HG03342 (cell line): ENCODE data around the gene CES1.
"Not testable (repeated sequence)": the region's sequence is repeated elsewhere in the genome, so short reads cannot be mapped to it uniquely, and the experiment has no call there.

Experiments
- ATAC-seq: cut with Tn5 transposase; IDR thresholded peaks from one replicate; pipeline ENCODE4 v1.9.1; 2021; ENCODE audit warnings: mild to moderate bottlenecking, moderate library complexity; ENCODE audit not compliant: unreplicated experiment

Gene CES1

GRCh38 chr16:55832773-55833691 is at the start of gene CES1:
Gene CES1, minus strand, starts transcription at chr16:55833096. Its CDS starts 41 bp downstream, at chr16:55833055.
- no peak for ATAC-seq

- no peak for ATAC-seq
Measured at GRCh38 chr16:55876854-55877253, 44.0 kb upstream of the CES1 start.

- ATAC-seq = no peak
Measured at GRCh38 chr16:55875273-55875672, 42.4 kb upstream of the CES1 start, which contains the start of gene CES5A. Gene CES5A, minus strand, starts transcription at chr16:55875373. Its CDS starts 152 bp downstream, at chr16:55875221.

- ATAC-seq = no peak
Measured at GRCh38 chr16:55873122-55873521, 40.2 kb upstream of the CES1 start.

DNA sequence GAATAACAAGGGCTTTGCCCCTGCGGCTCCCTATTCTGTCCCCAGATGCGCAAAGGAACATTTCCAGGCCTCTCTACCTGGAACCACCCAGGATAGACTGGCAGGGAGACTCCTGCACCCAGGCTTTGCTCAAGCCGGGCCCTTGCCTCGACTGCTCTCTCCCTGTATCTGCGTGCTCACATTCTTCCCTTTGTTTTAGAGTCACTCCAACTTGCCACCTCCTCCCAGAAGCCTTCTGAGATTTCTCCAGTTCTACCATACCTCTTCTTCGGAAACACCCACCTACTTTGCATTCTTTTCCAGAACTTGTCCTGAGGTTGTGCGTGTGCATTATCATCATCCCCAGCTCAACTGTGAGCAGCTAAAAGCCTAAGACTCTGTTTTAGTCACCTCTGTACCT is 39.2 kb upstream of the CES1 start:
- no peak for ATAC-seq

DNA sequence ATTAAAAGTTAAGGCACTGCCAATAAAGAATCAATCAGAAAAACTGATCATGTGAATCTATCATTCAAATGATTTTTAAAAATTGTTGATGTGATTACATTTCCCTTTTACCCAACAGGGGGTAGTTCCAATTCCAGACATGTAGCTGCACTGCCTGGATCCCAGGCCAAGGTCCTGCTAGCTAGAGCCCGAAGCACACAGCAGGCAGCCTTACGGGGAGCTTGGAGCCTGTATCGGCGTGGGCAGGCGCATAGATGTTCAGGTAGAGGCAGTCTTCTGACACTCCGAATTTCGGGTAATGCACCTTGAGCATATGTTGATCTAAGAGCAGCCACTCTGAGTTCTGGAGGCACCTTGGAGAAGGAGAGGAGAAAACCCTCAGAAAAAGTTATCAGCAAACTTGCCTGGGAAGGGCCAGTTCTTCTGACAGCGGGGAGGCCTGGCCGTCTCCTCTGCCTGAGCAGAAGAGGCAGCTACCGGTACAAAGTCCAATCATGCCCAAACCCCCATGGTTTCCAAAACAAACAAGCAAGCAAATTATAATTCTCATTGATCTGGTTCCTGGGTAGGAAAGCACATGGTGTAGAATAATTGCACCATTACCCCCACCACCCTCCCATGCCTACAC is 38.6 kb upstream of the CES1 start:
- no peak for ATAC-seq

DNA sequence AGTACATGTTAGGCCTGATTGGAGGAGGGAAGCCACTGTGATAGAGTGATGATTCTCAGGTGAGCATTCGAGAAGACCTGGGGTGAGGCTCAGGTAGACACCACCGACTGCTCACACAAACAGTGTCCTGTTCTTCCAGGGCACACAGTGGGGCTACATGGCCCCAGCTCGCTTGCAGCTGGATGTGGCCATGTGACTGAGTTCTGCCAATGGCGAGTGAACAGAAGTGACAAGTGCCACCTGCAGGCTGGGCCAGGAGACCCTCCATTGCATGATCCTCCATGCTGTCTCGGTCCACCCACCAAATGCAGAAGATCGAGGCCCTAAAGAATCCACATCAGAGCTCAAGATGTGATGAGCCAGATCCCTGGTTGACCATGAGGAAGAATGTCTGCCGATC is 36.1 kb upstream of the CES1 start:
- no peak for ATAC-seq

DNA sequence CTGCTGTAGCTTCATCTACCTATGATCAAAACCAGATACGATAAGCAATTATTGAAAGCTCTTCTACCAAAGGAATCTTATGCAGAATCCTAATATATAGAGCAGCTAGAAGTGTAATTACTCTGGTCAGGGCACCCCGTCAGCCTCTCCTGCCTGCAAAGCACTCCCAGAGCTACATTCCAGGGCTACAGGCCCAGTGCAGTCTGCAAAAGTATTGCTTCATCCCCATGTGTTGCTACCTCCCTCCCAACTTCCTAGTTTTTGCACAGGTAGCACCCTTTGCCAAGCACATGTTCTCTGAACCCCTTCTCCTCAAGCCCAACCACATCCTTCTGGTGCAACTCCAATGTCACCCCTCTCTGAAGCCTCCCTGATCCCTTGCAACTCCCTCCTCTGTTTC is 35.2 kb upstream of the CES1 start:
- ATAC-seq = no peak

DNA sequence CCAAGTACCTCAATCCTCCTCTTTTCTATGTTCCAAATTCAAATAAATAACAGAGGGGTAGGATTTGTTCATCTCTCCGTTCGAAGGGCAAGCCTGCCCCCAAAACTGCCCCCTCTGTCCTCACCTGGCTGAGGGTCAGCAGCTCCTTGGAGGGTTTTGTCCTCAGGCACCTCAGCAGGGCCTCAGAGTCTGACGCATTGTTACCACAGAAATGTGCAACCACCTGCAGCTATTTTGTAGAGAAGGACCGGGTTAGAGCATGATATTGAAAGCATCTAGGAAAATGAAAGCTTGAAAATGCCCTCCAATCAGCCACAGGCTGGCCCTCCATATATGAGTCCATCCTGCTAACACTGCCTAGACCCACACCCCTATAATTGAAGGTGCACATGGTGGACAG is 28.4 kb upstream of the CES1 start:
- no peak for ATAC-seq

GRCh38 chr16:55857650-55858049 is 24.8 kb upstream of the CES1 start:
- not testable (repeated sequence) for ATAC-seq

DNA sequence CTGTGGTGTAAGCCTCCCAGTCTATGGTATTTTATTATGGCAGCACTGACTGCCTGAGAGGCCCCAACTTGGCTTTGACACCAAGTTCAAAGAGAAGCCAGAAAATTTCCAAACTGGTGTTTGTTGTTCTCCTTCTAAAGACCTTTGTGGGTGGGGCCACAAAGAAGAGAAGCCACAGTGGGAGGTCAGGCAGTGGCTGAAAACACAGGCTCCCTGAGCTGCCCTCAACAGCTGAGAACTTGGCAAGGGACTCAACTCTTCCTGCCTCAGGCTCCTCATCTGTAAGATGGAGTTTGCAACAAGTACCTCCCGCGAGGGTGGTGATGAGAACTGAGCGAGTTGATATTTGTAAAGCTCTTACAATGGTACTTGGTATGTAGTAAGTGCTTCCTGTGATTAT is 24.1 kb upstream of the CES1 start:
- ATAC-seq = no peak

GRCh38 chr16:55853114-55853513 is 20.2 kb upstream of the CES1 start:
- no peak for ATAC-seq

GRCh38 chr16:55849536-55849935 is 16.6 kb upstream of the CES1 start:
- no peak for ATAC-seq

DNA sequence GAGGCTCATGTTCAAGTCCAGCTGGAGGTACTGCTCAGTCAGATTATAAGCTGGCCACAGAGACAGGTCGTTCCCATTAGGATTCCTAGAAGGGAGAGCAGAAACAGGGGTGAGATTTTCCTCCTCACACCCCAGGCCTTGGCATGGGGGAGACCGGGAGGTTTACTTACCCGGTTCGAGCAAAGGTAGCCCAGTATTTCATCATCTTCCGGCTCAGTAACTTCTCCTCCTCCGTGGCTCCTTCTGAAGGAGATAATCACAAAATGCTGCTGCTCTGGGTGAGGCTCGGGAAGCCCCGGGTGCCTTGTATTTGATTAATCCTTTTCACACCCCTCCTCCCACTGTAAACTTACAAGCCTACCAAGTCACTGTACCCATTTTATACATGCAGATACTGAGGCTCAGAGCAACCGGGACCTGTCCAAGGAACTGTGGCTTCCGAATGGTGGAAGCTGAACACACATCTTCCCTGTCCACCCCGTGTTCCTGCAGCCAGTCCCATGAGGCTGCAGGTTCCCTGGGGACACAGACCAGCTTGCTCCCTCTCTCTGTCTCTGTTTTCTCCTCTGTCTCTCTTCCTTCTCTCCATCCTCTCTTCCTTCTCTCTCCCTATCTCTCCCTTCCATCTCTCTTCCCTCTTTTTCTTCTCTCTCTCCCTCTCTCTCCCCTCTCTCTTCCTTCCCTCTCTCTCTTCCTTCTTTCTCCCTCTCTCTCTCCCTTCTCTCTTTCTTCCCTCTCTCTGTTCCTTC is 13.9 kb upstream of the CES1 start:
- no peak for ATAC-seq

GRCh38 chr16:55843105-55843395 is 10.2 kb upstream of the CES1 start:
- no peak for ATAC-seq

DNA sequence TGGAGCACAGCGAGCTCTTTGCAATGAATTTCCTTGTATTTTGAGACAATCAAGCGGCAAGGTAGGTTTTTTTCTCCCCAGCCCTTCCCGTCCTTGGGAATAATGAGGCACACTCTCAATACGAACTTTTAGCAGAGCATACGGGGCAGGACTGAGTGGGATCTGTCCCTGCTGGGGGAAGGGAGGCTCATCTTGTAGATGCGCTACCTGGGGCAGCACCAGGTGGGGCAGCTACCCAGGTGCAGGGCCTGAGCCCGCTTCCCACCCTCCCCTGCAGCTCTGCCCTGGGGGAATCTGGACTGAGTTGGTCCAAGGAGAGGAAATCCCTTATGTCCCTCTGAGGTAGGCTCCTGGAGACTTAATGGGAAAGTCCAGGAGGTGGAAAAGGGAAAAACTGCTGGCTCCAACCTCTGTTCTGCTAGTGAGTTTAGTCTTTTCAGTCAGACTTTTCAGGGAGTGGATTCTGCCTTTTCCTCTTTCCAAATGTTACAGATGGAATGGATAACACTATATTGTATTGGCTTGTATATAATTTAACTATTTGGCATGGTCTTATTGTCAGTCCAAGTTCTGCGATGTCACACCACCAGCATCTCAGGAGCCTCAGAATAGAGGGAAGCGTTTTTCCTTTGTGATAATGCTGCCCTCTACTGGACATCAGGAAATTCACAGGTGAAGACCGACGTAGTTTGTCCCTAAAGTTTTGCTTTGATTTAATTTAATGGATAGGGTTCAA is 9.6 kb upstream of the CES1 start:
- ATAC-seq = peak; percentile 44

DNA sequence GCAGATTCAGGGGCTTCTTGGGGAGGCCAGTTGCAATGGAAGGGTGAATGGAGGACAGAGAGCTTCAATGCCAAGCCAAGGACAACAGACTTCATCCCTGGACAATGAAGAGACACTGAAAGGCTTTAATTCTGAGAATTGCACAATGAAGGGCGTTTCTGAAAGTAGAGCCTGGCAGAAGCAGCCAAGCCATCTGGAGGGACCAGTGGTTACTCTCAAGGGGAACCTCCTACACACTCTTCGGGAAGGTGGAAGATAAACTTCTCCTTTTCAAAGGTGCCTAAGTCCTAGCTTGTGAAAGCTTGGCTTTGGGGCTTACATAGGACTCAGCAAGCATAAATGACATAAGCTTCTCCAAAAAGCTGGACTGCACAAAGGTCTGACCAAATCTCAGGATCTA is 6.2 kb upstream of the CES1 start:
- no peak for ATAC-seq

- ATAC-seq = no peak
Measured at GRCh38 chr16:55836158-55836611, 3.3 kb upstream of the CES1 start.

DNA sequence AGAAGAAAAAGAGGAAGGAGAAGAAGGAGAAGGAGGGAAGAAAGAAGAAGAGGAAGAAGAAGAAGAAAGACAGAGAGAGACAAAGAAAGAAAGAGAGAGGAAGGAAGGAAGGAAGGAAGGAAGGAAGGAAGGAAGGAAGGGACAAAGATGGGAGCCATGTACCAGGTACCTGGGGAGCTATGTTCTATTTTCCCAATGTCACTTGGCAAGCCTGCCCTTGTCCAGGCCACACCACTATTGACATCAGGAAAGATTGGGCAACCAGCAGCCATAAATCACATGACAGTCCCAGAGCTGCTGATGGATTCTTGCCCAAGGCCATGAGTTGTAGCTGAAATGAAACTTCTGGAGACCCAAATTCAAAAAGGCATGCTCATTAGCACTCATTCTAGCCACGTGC is 2.7 kb upstream of the CES1 start:
- no peak for ATAC-seq

DNA sequence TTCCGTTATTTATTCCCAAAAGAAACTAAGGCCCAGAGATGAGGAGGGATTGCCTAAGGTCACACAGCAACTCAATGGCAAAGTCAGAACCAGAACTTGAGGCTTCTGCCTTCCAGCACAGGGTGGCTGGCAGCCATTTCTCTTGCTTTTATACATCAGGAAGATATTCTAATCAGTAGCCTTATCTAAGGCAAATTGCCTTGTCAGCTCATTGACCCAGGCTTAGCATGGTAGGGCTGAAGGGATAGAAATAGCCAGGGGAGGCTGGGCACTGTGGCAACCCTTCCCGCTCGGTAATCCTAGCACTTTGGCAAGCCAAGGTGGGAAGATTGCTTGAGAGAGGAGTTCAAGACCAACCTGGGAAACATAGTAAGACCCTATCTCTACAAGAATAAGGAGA is 2.3 kb upstream of the CES1 start:
- not testable (repeated sequence) for ATAC-seq

- ATAC-seq = peak; percentile 93
Measured at GRCh38 chr16:55834049-55834448, 1.2 kb upstream of the CES1 start.
